ELF-1 (cell line): Measurements from ENCODE around the gene C11orf16.
"Not testable (repeated sequence)": the region's sequence is repeated elsewhere in the genome, so short reads cannot be mapped to it uniquely, and the experiment has no call there.

Source experiments
- DNase-seq: peaks from one replicate; pipeline ENCODE4 v3.0.0-alpha.2; 2016; ENCODE audit warnings: low read depth, low spot score

Gene C11orf16

DNA sequence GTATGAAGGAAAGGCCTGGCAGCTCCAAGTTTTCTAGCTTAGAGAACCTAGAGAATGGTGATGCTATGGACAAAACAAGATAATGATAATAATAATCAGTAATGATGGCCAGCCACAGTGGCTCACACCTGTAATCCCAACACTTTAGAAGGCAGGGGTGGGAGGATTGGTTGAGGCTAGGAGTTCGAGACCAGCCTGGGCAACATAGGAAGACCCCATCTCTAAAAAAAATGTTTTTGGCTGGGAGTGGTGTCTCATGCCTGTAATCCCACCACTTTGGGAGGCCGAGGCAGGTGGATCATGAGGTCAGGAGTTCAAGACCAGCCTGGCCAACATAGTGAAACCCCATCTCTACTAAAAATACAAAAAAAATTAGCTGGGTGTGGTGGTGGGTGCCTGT, 3.0 kb upstream of the C11orf16 start:
- not testable (repeated sequence) for DNase-seq

DNA sequence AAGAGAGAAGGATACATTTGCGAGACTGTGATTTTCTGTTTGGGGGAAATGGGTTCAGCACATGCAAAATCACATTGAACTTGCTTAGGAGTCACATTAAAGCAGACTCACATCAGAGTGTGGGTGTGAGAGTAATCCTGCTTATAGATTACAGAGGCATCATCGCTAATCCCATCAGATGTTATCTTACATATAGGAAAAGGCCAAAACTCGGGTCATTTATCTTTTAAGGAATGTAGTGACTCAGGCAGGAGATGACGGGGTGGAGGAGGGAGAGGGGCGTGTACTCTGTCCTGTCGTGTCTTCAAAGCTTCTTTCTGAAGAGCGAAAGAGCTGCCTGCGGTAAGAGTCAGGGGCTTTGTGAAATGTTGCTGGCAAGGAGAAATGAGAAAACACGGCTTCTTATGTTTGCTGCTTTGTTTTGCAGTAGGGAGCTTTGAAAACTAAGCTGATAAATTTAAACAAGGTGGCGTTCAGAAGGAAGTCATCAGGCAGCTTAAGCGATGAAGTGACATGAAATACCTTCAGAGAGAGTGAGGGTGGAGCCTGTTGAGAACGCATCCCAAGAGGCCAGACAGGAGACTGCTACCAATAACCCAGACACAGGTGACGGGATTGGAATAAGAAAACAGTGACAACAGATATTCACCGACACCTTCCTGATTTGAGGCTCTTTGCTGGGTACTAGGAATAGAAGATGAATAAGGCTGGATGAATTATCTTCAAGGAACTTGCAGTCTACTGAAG, 2.2 kb upstream of the C11orf16 start:
- peak; percentile 72 for DNase-seq

DNA sequence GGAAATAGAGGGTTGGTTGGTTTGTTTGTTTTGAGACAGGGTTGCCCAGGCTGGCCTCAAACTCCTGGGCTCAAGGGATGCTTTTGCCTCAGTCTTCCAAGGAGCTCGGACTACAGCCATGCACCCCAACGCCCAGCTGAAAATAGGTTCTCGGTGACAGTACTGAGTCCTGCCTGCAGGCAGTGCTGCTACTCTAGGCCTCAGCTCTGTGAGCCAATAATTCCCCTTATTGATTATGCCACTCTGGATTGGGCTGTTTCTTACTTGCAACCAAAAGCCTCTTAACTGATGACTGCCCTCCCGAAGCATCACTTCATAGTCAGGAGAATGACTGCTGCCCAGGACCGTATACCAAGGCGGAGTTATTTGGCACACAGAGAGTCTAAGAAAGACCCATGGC, 1.2 kb upstream of the C11orf16 start:
- no peak for DNase-seq

DNA sequence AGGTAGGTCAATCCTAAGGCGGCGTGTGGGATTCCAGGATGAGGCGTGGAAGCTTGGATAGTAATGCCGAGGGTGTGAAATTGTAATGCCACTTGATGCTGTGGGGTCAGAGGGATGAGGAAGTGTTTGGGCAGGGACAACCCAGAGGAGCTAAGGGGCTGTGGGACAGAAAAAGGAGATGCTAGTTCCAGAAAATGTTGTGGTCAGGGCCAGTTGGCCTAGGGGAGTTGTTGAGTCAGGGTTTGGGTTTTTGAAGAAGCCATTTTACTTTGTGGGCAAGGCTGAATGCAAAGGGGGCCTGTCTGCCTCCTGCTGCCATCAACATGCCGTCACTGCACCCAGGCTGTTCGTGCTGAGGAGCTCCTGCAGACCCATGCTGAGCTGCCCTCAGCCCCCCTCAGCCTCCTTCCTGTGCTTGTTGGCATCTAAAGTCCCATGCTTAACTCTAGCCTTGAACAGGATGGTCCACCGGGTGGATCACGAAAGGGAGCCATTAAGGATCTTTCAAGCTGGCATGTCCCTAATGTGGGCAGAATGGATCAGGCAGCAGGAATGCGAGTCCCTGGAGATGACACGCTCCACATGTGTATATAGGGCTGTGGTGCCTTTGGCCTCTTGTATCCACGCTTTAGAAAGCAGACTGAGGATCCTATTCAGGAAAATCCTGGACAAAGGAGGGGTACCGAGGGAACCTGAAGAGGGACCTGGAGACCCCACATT, 2.1 kb downstream of the C11orf16 start:
- DNase-seq: no peak

DNA sequence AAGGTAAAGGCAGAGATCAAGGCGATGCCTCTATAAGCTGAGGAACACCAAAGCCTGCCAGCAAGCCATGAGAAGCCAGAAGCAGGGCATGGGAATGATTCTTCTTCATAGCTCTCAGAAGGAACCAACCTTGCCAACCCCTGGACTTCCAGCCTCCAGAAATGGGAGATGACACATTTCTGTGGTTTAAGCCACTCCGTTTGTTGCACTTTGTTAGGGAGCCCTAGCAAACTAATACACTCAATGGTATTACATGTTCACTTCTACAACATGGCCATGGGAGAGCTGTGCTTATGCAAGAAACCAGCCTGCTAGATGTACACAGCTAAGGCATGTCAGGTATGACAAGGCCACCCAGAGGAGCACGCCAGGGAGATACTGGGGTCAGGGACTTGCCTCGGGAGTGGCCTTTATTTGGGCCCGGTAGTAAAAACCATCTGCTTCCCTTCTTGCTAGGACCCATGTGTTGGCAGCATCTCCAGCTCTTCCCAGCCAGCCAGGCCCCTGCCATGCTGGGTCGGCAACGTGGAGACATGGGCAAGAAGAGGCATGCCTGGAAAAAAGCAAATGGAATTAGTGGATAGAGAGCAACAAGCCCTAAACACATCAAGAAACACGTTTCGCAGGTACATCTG, 3.6 kb downstream of the C11orf16 start:
- no peak for DNase-seq

DNA sequence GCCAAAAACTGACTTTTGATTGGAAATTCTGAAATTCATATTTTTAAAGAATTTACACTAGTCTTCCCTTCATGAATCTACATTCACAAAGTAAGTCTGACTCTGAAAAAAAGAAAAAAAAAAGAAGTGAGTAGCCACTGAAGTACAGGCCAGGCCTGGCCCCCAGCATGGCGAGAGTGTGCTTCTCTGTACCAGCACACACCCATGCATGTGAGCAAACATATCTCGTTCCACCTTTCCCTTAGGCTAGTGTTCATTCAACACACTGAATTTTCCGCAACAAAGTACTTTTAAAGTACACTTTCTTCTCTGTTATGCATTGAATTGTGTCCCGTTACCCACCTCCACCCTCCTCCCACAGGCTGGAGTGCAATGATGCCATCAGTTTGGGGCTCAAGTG, 4.5 kb downstream of the C11orf16 start:
- no peak for DNase-seq

DNA sequence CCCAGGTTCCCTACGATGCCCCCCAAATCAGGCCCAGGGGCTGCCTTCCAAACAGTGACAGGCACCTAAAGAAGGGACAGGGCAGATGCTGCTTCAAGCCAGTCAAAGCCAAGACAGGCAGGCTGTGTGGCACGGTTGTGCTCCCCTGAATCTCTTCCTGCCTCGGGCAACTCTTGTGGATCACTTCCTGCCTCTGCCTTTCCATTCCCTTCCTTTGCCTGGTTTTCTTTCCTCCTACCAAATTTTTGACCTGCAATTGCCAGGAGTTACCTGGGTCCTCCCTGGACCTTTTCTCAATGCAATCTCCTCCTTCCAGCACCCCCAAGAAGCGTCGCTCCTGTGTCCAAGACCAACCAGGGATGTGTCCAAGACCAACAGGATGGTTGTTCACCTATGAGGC, 5.5 kb downstream of the C11orf16 start:
- no peak for DNase-seq

DNA sequence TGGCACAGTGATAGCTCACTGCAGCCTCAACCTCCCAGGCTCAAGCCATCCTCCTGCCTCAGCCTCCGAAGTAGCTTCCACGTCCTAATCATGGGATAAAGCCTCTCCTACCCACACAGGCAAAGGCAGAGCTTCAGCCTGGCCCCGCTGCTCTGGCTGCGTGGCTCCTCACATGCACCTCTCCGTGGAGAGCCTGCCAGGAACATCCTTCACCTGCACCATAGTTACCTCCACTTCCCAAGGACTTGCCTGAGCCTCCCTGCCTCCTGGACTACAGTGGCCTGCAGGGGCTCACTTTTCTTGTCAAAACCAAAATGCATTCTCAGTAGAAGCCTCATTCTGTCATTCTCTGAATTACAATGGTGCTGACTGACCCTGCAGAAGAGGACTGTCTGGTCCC, 6.5 kb downstream of the C11orf16 start:
- DNase-seq: no peak

DNA sequence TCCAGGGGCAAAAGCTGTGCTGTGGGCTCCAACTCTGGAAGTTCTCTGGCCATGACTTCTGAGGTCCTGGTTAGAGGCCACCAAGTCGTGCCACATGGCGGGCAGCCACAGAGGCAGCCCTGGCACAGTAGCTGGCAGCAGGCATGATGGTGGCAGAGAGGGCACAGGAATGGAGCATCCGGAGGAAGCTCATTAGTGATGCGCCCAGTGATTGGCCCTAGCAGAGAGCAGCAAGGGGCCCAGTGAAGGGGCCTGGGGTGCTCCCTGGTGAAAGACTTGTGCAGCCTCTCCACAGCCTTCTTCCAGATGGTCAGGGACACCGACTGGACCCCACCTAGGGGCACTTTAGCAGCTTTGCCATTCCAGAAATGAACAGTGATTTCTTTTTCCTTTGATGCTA, 7.0 kb downstream of the C11orf16 start:
- no peak for DNase-seq

DNA sequence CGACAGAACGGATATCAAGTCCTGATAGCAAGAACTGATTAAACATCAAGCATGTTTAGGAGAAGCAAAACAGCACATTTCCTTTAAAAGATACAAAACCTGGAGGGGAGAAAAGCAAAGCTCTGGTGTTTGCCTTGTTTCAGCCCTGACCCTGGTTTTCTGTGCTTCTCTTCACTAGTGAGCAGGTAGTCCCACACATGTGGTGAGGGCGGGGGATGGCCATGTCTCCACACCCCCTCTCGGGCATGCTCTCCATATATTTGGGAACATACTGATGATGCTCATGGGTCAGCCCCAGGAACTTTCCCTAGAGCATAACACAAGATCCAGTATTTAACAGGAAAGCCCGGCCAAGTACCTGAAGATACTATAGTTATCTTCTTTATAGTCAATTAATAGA, 10.1 kb downstream of the C11orf16 start:
- DNase-seq: no peak

DNA sequence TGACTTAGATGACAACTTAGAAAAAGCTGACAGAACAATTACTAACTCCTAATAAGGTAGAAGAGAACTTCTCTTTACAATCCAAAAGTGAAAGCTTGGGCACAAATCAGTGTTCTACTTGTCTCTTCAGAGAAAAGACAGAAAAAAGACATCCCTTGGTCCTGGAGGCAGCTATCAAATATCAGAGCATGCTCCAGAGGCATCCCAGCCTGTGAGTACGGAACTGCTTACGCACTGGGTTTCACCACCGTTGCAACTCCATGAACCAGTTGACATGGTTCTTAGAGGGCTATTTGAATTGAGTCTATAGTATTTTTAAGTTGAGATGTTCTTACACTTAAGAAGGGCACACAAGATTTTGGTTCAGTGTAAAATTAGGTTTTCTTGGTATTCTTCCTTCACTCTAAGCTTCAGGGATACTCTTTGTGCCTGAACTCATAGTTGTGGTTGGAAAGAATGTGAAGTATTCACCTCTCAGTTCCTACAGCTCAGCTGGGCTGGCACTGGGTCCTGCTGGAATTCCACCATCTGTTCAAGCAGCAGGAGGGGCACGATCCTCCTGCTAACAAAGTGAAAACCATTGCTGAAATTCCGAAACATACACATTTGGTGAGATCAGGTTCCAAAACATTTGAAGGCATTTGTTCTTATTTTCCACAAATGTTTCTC, 15.5 kb downstream of the C11orf16 start:
- DNase-seq: peak; percentile 60

DNA sequence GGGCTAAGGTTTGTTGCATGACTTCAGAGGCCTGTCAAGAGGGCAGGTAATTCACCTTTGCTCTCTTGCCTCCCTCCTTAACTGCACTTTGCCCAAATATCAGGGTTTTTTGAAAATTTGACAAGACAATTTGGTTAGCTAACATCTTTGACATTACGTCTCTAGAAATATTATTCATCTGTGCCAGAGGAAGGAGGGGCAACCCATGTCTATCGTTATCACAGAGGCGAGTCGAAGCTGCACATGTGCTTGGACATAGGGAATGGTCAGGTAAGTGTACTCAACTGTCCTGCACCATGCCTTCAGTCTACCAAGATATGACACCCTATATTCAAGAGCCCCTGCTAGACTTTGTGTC, 18.1 kb downstream of the C11orf16 start:
- no peak for DNase-seq

DNA sequence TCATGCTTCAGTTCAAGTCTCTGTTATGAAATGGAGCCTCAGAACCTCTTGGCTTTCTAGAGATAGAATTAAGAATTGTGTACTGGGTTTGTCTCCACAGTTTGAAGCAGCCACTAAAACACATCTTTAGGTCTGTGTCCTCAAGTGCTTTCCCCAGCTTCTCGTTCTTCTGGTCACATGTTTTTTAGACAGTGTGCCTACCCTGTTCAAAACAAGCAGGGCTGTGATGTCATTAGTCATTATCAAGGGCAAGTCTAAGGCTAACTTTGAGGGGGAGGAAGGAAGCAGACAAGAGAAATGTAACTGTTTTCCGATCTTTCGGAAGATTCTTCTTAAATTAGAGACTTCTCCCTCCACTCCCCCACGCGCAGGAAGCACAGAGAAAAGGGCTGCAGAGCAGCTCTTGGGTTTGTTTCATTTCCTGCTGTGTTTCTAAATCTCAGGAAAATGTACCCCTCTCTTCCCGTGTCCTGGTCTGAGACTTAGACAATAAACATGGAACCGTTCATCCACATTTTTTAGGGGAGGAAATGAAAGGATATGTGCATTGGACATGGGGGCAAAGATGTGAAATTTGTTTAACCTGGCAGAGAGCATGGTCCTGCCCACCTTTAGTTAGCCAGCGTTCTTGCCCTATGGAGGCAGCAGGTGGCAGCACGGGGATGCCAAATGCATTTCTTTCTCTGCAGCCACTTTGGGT, 18.6 kb downstream of the C11orf16 start:
- DNase-seq: peak; percentile 52

DNA sequence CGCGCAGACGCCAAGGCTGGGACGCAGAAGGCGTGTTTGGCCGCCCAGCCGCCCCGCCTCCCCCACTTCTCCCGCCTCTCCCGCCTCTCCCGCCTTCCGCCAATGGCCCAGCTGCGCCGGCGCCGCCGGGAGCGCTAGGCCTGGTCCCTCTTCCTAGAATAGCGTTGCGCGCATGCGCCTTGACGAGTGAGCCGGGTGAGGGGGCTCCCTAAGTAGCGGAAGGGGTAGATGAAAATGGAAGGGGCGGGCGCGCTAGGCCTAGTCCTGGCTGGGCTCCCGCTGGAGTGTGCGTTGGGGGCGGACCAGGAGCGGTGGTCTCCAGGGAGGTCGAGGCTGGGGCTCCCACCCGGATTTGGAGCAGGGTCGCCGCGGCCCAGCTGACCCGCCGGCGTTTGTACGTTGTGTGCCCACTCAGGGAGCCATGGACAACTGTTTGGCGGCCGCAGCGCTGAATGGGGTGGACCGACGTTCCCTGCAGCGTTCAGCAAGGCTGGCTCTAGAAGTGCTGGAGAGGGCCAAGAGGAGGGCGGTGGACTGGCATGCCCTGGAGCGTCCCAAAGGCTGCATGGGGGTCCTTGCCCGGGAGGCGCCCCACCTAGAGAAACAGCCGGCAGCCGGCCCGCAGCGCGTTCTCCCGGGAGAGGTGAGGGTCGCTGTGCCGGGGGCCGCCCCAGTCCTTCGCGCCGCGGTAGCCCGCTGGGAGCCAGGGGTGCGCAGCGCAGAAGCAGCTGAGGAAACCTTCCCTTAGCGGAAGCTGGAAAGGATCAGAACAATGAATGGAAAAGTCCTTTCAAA, 21.5 kb downstream of the C11orf16 start, which contains the start of gene AKIP1:
AKIP1 (plus strand) TSS at position 161 of the 795 bp plus-strand sequence; CDS start at position 422, 261 bp downstream.
- peak; percentile 97 for DNase-seq

DNA sequence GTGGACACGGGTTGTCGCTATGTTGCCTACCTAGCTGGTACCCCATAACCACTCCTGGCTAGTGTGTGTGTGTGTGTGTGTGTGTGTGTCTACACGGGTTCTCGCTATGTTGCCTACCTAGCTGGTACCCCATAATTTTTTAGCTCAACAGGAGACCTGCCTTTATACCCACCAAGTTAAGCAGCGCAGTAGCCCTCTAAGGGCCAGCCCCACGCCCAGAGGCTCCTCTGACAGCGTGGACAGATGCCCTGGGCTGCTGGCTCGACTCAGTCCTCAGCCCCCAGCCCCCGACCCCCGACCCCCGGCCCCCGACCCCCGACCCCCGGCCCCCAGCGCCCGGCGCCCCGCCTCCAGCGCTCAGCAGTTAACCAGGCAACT, 22.1 kb downstream of the C11orf16 start:
- DNase-seq: no peak

DNA sequence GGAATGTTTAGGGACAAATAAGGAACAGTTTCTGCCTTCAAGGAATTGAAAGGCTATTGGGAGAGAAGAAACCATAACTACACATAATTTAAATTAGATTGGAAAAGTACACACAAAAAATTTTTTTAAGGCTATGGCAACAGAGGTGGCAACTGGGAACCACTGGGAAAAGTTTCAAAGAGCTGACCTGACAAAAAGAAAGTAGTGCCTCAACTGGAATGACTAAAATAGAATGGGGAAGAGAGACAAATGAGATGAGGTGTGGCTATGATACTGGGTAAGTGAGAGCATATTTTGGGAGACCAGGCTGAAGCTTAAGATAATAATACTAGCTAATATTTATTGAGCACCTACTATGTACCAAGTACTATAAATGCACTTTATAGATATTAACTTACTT, 24.6 kb downstream of the C11orf16 start:
- DNase-seq: no peak

DNA sequence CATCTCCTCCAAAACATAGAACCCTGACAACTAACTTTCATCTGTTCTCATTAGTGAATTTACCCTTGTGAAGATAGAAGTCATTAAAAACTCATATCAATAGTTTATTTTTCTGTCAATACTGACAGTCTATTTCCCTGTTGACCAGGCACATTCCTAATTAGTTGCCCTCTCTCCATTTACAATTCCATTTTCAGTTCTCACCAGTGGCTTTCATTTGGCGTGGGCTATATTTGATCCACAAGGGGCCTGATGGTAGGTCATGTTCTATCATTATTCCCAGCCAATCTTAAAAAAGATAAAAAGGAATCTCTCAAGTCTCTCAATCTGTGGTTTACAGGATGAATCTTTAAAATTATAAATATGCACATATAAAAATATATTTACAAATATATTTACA, 25.6 kb downstream of the C11orf16 start:
- no peak for DNase-seq

DNA sequence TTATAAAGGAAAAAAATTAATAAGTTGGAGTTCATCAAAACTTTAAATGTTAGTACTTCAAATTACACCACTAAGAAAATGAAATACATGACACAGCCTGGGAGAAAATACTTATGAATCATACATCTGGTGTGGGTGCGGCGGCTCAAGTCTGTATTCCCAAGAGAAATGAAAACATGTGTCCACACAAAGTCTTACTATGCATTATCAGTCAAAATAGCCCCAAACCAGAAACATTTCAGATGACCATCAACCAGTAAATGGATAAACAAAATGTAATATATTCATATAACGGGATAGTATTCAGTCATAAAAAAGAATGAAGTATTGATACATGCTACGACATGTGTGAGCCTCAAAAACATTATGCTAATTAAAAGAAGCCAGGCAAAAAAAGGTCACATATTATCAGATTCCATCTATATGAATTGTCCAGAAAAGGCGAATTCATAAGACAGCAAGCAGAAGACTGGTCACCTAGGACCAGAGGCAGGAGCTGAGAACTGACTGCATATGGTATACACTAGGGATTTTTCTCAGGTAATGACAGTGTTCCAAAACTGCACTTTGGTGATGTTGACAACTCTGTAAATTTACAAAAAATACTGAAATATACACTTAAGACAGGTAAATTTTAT, 27.1 kb downstream of the C11orf16 start:
- no peak for DNase-seq

DNA sequence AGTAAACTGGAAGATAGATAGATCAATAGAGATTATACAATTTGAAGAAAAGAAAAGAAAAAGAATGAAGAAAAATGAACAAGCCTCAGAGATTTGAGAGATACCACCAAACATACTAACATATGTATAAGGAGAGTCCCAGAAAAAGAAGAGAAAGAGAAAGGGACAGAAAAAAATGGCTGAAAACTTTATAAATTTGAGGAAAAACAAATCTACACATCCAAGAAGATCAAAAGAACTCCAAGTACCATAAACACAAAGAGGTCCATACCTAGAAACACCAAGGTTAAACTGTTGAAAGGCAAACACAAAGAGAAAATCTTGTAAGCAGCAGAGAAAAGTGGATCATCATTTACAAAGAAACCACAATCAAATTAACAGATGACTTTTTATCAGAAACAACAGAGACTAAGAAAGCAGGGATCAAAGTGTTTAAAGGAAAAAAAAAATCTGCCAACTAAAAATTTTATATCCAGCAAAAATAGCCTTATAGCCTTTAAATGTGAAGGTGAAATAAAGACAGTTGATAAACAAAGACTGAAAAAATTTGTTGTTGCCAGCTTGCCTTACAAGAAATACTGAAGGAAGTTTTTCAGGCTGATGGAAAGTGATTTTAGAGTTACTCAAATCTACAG, 33.5 kb downstream of the C11orf16 start:
- DNase-seq: no peak

DNA sequence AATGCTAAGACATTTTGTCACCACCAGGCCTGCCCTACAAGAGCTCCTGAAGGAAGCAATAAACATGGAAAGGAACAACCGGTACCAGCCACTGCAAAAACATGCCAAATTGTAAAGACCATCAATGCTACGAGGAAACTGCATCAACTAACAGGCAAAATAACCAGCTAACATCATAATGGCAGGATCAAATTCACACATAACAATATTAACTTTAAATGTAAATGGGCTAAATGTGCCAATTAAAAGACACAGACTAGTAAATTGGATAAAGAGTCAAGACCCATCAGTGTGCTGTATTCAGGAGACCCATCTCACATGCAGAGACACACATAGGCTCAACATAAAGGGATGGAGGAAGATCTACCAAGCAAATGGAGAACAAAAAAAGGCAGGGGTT, 41.6 kb downstream of the C11orf16 start:
- DNase-seq: not testable (repeated sequence)
